GM12801 (cell line): ENCODE measurements around the gene AHNAK.

Experiments
- TF ChIP-seq, protein P1 (sequence below): IDR thresholded peaks from one replicate; pipeline ENCODE4 v1.5.1; 2011; ENCODE audit warnings: control low read depth; ENCODE audit not compliant: insufficient read length; ENCODE audit errors: extremely low read depth

Gene AHNAK

DNA sequence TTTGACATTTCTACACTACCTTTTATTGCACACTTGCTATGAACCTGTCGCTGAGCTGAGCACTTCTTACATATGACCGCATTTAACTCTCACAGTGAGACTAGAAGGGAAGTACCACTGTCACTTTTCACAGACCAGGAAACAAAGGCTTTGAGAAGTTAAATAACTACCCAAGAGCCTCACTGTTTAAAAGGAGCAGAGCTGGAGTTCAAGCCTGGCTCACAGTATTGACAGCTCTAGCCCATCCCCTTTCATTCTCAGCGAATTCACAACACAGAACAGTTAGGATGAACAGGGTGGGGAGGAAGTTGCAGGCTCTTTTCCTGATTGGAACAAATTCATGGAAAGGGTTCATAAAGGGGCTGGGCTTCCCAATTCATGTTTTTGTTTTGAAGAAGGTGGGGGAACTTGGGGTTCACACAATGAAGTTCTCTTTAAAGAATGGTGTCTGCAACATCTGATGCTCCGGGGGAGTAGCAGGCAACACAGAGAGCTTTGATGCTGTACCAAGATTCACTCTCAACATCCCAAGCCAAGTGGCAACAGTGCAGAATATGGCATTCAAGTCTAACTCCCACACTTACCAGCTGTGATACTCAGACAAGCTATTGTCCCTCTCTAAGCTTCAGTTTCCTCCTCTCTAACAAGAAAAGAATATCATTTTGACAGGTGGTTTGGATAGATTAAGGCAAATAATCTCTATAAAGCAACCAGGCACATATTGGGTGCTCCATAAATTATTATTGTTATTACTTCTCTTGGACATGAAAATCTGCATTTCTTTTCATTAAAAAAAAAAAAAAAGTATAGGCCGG is 110.6 kb downstream of the AHNAK start:
- TF ChIP-seq, protein P1, sequence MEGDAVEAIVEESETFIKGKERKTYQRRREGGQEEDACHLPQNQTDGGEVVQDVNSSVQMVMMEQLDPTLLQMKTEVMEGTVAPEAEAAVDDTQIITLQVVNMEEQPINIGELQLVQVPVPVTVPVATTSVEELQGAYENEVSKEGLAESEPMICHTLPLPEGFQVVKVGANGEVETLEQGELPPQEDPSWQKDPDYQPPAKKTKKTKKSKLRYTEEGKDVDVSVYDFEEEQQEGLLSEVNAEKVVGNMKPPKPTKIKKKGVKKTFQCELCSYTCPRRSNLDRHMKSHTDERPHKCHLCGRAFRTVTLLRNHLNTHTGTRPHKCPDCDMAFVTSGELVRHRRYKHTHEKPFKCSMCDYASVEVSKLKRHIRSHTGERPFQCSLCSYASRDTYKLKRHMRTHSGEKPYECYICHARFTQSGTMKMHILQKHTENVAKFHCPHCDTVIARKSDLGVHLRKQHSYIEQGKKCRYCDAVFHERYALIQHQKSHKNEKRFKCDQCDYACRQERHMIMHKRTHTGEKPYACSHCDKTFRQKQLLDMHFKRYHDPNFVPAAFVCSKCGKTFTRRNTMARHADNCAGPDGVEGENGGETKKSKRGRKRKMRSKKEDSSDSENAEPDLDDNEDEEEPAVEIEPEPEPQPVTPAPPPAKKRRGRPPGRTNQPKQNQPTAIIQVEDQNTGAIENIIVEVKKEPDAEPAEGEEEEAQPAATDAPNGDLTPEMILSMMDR: no peak

DNA sequence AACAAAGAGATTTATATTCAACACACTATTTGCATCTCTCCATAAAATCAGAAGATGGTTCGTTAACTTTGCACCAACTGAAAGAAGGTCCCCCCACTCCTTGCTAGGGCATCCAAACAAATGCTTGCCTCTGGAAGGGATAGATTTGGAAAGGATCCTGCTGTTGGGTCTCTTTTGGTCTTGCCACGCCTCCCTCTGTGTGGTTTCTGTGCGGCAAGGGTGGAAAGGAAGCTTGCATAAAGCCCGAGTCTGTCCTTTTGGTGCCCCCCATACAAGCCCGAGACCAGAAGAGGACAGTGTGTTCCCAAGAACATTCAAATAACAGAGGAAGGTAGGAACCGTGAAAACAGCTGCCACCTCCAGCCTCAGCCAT is 112.7 kb downstream of the AHNAK start:
- TF ChIP-seq, protein P1: no peak

DNA sequence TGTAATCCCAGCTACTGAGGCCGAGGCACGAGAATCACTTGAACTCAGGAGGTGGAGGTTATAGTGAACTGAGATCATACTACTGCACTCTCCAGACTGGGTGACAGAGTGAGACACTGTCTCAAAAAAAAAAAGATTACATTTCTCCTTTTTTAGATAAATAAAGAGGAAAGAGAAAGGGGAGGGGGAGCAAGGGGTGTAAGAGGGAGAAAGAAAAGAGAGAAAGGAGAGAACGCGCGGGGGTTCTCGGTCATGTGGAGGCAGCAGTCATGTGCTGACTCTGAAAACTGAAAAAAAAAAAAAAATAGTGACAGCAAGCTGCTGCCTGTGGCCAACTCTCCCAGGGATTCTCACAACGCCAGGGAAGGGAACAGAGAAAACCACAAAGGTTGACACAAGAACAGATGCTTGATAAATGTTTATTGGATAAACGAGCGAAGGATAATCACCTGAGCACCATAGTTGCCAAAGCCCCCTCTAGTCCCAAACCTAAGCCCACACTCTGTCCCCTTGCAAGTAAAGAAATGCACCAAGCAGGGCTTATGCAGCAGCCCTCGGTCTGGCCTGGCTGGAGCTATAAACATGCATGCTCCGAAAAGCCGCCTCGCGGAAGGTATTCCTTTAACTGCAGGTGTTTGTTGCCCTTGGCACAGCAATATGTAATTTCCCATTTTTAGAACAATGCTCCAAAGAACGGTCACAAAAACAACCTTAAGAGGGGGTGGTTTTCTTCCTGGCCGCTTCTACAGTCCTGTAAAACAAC is 113.3 kb downstream of the AHNAK start:
- TF ChIP-seq, protein P1: no peak

DNA sequence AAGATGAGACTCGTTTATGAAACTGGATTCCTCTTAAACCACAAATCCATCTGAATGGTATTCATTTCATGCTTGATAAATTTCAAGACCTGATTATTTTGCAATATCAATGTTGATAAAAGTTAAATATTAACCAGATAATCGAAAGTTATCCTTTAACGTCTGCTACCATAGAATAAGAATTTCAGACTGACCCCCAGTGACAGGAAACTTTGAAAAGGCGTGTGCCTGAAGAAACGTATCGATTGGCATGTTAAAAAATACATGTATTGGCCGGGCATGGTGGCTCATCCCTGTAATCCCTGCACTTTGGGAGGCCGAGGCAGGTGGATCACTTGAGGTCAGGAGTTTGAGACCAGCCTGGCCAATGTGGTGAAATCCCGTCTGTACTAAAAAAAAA is 113.9 kb downstream of the AHNAK start:
- TF ChIP-seq, protein P1: no peak

DNA sequence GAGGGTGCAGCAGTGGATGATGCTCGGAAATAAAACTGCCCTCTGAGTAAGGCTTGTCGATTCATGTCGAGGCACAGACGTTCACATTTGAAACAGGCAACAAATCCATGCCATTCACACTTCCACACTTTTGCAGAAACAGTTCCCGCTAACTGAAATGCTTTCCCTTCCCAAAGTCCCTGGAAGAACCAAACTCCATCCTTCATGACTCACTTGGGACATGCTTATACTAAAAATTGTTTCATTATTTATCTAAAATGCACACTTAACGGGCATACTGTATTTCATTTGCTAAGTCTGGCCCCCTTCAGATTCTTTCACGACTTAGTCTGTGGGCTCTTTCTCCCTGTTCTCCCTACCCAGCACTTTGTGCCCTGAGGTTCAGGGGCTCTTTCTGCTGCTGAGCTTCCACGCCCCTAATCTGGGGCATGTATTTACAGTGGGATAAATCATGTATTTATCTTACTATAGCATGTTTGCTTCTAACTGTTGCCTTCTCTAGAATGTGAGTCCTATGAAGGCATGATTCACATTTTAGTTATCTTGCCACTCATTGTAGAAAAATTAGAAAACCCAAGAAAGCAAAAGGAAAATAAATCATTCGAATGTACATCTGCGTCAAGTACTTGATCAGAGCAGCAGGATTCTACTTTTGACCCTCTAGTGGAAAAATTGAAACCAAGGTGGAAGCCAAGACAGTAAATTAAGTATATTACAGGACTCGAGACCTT is 115.3 kb downstream of the AHNAK start:
- TF ChIP-seq, protein P1: no peak

DNA sequence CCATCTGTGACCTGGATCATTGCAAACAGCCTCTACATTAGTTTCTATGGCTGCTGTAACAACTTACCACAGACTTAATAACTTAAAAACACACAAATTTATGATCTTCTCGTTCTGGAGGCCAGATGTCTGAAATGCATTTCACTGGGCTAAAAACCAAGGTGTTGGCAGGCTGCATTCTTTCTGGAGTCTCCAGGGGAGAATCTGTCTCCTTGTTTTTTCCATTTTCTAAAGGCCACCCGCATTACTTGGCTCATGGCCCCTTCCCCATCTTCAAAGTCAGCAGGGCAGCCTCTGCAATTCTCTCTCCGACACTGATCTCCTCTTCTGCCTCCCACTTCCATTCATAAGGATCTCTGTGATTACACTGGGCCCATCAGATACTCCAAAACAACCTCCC is 116.2 kb downstream of the AHNAK start:
- TF ChIP-seq, protein P1: no peak
